ENCODE measurements around the gene FOXO3.

Gene FOXO3

DNA sequence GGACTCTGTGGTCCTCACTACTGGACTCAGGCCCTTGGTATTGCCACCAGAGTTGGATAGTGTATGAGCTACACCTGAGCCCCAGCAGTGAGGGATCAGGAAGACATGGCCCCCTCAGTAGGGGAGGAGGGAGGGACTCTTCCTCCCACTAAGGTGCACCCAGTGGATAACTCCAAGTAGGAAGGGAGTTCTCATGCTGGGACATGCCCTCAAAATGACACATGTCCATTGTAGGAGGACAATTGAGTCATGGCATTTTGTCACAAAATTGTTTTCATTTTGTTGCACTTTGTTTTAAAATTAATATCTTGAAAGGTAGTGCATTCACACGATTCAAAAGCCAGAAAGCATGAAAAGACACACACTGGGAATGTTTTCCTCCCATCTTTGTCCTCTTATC lies 127.2 kb downstream of the FOXO3 start:
- Histone ChIP-seq H3K27ac (no peak overlapping the region), H3K27me3 (ENCODE audit: insufficient read depth, low read depth, severe bottlenecking) (no peaks in the 10 kb centered on the region)
- TF ChIP-seq, protein P1, sequence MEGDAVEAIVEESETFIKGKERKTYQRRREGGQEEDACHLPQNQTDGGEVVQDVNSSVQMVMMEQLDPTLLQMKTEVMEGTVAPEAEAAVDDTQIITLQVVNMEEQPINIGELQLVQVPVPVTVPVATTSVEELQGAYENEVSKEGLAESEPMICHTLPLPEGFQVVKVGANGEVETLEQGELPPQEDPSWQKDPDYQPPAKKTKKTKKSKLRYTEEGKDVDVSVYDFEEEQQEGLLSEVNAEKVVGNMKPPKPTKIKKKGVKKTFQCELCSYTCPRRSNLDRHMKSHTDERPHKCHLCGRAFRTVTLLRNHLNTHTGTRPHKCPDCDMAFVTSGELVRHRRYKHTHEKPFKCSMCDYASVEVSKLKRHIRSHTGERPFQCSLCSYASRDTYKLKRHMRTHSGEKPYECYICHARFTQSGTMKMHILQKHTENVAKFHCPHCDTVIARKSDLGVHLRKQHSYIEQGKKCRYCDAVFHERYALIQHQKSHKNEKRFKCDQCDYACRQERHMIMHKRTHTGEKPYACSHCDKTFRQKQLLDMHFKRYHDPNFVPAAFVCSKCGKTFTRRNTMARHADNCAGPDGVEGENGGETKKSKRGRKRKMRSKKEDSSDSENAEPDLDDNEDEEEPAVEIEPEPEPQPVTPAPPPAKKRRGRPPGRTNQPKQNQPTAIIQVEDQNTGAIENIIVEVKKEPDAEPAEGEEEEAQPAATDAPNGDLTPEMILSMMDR (IDR thresholded peaks at IDR 0.05; ENCODE audit: low read depth, low read length) = no peak

DNA sequence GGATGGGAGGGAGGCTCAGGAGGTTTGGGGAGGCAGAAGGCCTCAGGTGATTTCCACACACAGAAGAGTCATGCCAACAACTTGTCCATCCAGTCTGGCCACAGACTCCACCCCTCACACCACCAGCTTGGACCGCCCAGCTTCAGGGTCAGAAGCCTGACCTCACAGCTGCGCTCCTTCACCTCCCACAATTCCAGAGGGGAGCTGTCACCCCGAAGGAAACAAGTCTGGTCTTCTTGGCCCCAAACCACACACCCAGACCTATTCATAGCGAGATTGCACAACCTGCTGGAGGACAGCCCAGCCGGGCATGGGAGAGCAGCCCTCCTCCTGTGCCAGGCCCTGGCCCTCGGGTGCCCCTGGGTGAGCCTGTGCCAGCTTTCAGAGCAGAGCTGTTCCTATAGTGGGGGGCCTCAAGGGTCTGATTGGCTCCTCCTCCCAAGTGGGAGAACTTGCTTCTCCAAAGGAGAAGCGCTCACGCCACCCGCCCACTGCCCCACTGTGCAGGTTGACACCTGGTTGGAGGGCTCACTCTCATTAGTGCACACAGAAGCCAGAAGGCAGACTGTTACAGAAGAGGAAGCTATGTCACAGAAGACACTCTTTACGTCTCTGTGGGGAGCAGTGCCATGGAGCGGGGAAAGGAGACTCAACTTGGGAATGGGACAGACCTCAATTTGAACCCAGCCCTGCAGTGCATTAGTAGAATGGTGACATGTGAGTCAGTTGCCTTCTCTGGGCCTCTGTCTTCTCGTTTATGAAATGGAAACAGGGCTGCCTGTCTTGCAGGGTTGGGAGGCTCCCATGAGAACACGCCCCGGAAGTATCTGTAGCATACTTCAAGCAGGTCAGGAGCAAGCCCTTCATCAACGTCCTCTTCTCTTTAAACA lies 128.8 kb downstream of the FOXO3 start:
- TF ChIP-seq, protein P1 (IDR thresholded peaks at IDR 0.05; ENCODE audit: low read depth, low read length) = no peak
- no peaks in the 10 kb centered on the region for H3K9me3 ChIP-seq (ENCODE audit: severe bottlenecking)
- DNase-seq = no peak
- no peaks in the 10 kb centered on the region for H3K27me3 ChIP-seq (ENCODE audit: insufficient read depth, low read depth, severe bottlenecking)
- H3K36me3 ChIP-seq = no peaks in the 10 kb centered on the region
- H3K4me3 ChIP-seq (ENCODE audit: low read depth, low read length) = no peak overlapping the region
- no peak overlapping the region for H3K27ac ChIP-seq

More for the DNA sequence above, 127.2 kb downstream of the FOXO3 start:
- Histone ChIP-seq H3K36me3 (no peaks in the 10 kb centered on the region), H3K9me3 (ENCODE audit: severe bottlenecking) (no peaks in the 10 kb centered on the region), H3K4me3 (ENCODE audit: low read depth, low read length) (no peak overlapping the region)
- DNase-seq = no peak

GRCh38 chr6:108690326-108691049 lies 129.8 kb downstream of the FOXO3 start:
- no peak overlapping the region for H3K4me3 ChIP-seq (ENCODE audit: low read depth, low read length)
- TF ChIP-seq, protein P1 (IDR thresholded peaks at IDR 0.05; ENCODE audit: low read depth, low read length) = no peak
- H3K27me3 ChIP-seq (ENCODE audit: insufficient read depth, low read depth, severe bottlenecking) = no peaks in the 10 kb centered on the region
- H3K9me3 ChIP-seq (ENCODE audit: severe bottlenecking) = no peaks in the 10 kb centered on the region
- no peak overlapping the region for H3K27ac ChIP-seq
- H3K36me3 ChIP-seq = no peaks in the 10 kb centered on the region
- no peak for DNase-seq

- Histone ChIP-seq H3K27ac (no peak overlapping the region), H3K27me3 (ENCODE audit: insufficient read depth, low read depth, severe bottlenecking) (no peaks in the 10 kb centered on the region), H3K36me3 (no peaks in the 10 kb centered on the region), H3K4me3 (ENCODE audit: low read depth, low read length) (no peak overlapping the region), H3K9me3 (ENCODE audit: severe bottlenecking) (no peaks in the 10 kb centered on the region)
- TF ChIP-seq, protein P1 (IDR thresholded peaks at IDR 0.05; ENCODE audit: low read depth, low read length) = no peak
- DNase-seq = no peak
Measured at GRCh38 chr6:108693430-108694154, 132.9 kb downstream of the FOXO3 start.

DNA sequence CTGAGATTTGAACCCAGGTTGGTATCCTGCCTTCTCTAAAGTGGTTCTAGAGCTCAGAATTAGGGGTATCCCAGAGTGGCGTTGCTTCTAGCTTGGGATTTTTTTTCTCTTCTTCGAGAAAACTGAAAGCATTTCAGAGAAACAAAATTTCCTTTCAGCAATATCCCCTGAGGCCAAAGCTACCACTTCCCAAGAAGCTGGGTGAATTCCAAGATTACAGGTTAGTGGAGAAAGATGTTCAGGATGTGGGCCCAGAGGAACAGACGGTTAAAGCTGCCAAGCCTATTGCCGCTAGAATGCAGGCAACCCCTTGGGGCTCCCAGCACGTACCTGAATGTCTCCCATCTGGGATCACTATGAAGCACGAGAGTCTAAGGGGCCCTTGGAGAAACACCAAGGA lies 134.1 kb downstream of the FOXO3 start:
- TF ChIP-seq, protein P1 (IDR thresholded peaks at IDR 0.05; ENCODE audit: low read depth, low read length) = no peak
- no peaks in the 10 kb centered on the region for H3K9me3 ChIP-seq (ENCODE audit: severe bottlenecking)
- no peak for DNase-seq

More for the DNA sequence above, 134.1 kb downstream of the FOXO3 start:
- Histone ChIP-seq H3K27ac (no peak overlapping the region), H3K4me3 (ENCODE audit: low read depth, low read length) (no peak overlapping the region), H3K36me3 (no peaks in the 10 kb centered on the region), H3K27me3 (ENCODE audit: insufficient read depth, low read depth, severe bottlenecking) (no peaks in the 10 kb centered on the region)
